DOHH2 (cell line): Measurements from ENCODE around the gene FRS3.
"Not testable (repeated sequence)": the region's sequence is repeated elsewhere in the genome, so short reads cannot be mapped to it uniquely, and the experiment has no call there.

ENCODE experiments used
- H3F3A ChIP-seq: fragments of 200-600 bp; sonication (generic), shearing (Covaris generic); 2 replicates; pipeline ENCODE4 v1.6.0; 2016; ENCODE audit warnings: antibody characterized with exemption, mild to moderate bottlenecking; ENCODE audit not compliant: control insufficient read depth, insufficient read depth
- H3K27ac ChIP-seq: fragments of 200-600 bp; sonication (generic); 2 replicates; pipeline ENCODE4 v1.5.1; 2014; ENCODE audit warnings: low read depth, mild to moderate bottlenecking, low read length, moderate library complexity
- H3K27me3 ChIP-seq: fragments of 200-600 bp; sonication (generic); 2 replicates; pipeline ENCODE4 v1.6.1; 2014; ENCODE audit warnings: mild to moderate bottlenecking, low read length, mixed read lengths; ENCODE audit not compliant: control insufficient read depth
- H3K36me3 ChIP-seq: fragments of 200-600 bp; sonication (generic); 2 replicates; pipeline ENCODE4 v1.6.1; 2014; ENCODE audit warnings: mild to moderate bottlenecking, low read length, moderate library complexity, mixed read lengths; ENCODE audit not compliant: control insufficient read depth
- H3K4me1 ChIP-seq: fragments of 200-600 bp; sonication (generic); 2 replicates; pipeline ENCODE4 v1.6.1; 2014; ENCODE audit warnings: mild to moderate bottlenecking, low read length, mixed read lengths; ENCODE audit not compliant: control insufficient read depth
- H3K4me2 ChIP-seq: fragments of 200-600 bp; sonication (generic); 2 replicates; pipeline ENCODE4 v1.6.0; 2014; ENCODE audit warnings: mild to moderate bottlenecking, low read length, moderate library complexity
- H3K4me3 ChIP-seq: fragments of 200-600 bp; sonication (generic); 2 replicates; pipeline ENCODE4 v1.5.1; 2014; ENCODE audit warnings: mild to moderate bottlenecking, low read length, mixed read lengths
- H3K79me2 ChIP-seq: fragments of 200-600 bp; sonication (generic); 2 replicates; pipeline ENCODE4 v1.6.1; 2014; ENCODE audit warnings: mild to moderate bottlenecking, low read length, mixed read lengths; ENCODE audit not compliant: control insufficient read depth
- H3K9me2 ChIP-seq: fragments of 200-600 bp; sonication (generic); replicated peaks from 2 replicates; pipeline ENCODE4 v1.6.1; 2014; ENCODE audit warnings: mild to moderate bottlenecking, low read length, mixed read lengths; ENCODE audit not compliant: control insufficient read depth
- H3K9me3 ChIP-seq: fragments of 200-600 bp; sonication (generic); 2 replicates; pipeline ENCODE4 v1.6.1; 2014; ENCODE audit warnings: antibody characterized with exemption, low read length, mixed read lengths; ENCODE audit not compliant: control insufficient read depth, insufficient read depth
- H4K20me1 ChIP-seq: fragments of 200-600 bp; sonication (generic); 2 replicates; pipeline ENCODE4 v1.6.0; 2014; ENCODE audit warnings: low read depth, mild to moderate bottlenecking, antibody characterized with exemption, low read length, moderate library complexity; ENCODE audit not compliant: control insufficient read depth, insufficient read depth
- EZH2phosphoT487 ChIP-seq: fragments of 200-600 bp; sonication (generic); IDR thresholded peaks from 2 replicates; pipeline ENCODE4 v1.6.1; 2017; ENCODE audit warnings: borderline replicate concordance, mild to moderate bottlenecking, antibody characterized with exemption, low read length, moderate library complexity, mixed read lengths
- TF ChIP-seq, protein P1 (sequence below): fragments of 200-600 bp; sonication (generic); IDR thresholded peaks from one replicate; pipeline ENCODE4 v1.5.1; 2014; ENCODE audit warnings: antibody characterized with exemption, mild to moderate bottlenecking, low read depth, low read length; ENCODE audit not compliant: poor library complexity, severe bottlenecking

The FRS3 gene

GRCh38 chr6:41813956-41814355 lies 34.3 kb upstream of the FRS3 start:
- Histone ChIP-seq H3K9me2 (no peaks in the 10 kb centered on the region), H4K20me1 (no peaks in the 10 kb centered on the region), H3K4me2 (no peak overlapping the region), H3K27ac (no peak overlapping the region), H3K27me3 (no peaks in the 10 kb centered on the region), H3K9me3 (no peaks in the 10 kb centered on the region), H3K4me1 (peaks cover 15% of the 10 kb centered on the region), H3K36me3 (no peaks in the 10 kb centered on the region), H3K79me2 (no peaks in the 10 kb centered on the region), H3F3A (peaks cover 3% of the 10 kb centered on the region), H3K4me3 (no peak overlapping the region)
- TF ChIP-seq, protein P1, sequence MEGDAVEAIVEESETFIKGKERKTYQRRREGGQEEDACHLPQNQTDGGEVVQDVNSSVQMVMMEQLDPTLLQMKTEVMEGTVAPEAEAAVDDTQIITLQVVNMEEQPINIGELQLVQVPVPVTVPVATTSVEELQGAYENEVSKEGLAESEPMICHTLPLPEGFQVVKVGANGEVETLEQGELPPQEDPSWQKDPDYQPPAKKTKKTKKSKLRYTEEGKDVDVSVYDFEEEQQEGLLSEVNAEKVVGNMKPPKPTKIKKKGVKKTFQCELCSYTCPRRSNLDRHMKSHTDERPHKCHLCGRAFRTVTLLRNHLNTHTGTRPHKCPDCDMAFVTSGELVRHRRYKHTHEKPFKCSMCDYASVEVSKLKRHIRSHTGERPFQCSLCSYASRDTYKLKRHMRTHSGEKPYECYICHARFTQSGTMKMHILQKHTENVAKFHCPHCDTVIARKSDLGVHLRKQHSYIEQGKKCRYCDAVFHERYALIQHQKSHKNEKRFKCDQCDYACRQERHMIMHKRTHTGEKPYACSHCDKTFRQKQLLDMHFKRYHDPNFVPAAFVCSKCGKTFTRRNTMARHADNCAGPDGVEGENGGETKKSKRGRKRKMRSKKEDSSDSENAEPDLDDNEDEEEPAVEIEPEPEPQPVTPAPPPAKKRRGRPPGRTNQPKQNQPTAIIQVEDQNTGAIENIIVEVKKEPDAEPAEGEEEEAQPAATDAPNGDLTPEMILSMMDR, result no peak
- no peak for TF ChIP-seq EZH2phosphoT487

DNA sequence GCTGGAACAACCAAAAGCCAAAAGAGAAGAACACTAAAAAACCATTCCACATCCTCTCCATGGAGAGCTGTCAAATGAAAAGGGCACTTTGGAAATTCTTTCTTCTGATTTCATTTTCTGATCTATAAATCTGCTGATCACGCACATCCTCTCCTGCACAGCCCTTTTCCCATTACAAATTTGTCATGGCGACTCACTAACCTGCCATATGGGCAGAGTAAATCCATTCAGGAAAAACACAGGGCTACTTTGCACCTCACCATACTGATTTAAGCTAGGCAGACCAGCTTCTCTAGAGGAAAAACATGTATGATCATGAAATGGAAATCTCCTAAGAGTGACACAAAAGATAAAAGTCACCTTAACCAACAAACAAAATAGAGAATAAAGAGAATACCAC lies 33.8 kb upstream of the FRS3 start:
- Histone ChIP-seq H3K36me3 (no peaks in the 10 kb centered on the region), H3K9me2 (no peaks in the 10 kb centered on the region), H3F3A (peaks cover 3% of the 10 kb centered on the region), H4K20me1 (no peaks in the 10 kb centered on the region), H3K9me3 (no peaks in the 10 kb centered on the region), H3K4me3 (no peak overlapping the region), H3K27me3 (no peaks in the 10 kb centered on the region), H3K4me2 (no peak overlapping the region), H3K79me2 (no peaks in the 10 kb centered on the region), H3K4me1 (peaks cover 10% of the 10 kb centered on the region), H3K27ac (no peak overlapping the region)
- TF ChIP-seq, protein P1, result no peak
- TF ChIP-seq EZH2phosphoT487, result no peak

GRCh38 chr6:41811946-41812345 lies 32.2 kb upstream of the FRS3 start:
- not testable (repeated sequence) for H3K4me3 ChIP-seq, H3K9me2 ChIP-seq, H3K27me3 ChIP-seq, H3K4me2 ChIP-seq, H4K20me1 ChIP-seq, H3K79me2 ChIP-seq, H3K4me1 ChIP-seq, H3K27ac ChIP-seq, H3F3A ChIP-seq, H3K36me3 ChIP-seq, H3K9me3 ChIP-seq

DNA sequence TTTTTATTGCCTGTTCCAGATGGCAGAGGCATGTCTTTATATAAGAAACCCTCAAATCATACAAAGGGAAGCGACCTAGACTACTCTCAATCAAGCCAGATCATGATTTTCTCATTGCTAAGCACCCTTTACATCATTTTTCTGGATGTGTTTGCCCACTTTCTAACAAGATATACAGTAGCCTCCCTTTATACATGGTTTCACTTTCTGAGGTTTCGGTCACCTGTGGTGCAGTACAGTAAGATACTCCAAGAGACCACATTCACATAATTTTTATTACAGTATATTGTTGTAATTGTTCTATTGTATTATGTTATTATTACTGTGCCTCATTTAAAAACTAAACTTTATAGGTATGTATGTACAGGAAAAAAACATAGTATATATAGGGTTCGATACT lies 31.4 kb upstream of the FRS3 start:
- Histone ChIP-seq H3K9me3 (no peaks in the 10 kb centered on the region), H3K4me2 (no peak overlapping the region), H4K20me1 (no peaks in the 10 kb centered on the region), H3K4me3 (no peak overlapping the region), H3K9me2 (no peaks in the 10 kb centered on the region), H3K27ac (no peak overlapping the region), H3K27me3 (no peaks in the 10 kb centered on the region), H3K79me2 (no peaks in the 10 kb centered on the region), H3K36me3 (peaks cover under 1% of the 10 kb centered on the region; the same call in 1 of the 2 replicates), H3K4me1 (peaks cover 6% of the 10 kb centered on the region), H3F3A (peaks cover 3% of the 10 kb centered on the region; the same call in 1 of the 2 replicates)
- TF ChIP-seq EZH2phosphoT487, result no peak
- TF ChIP-seq, protein P1, result no peak
